ENCODE measurements around the gene SH2D5.

DNA sequence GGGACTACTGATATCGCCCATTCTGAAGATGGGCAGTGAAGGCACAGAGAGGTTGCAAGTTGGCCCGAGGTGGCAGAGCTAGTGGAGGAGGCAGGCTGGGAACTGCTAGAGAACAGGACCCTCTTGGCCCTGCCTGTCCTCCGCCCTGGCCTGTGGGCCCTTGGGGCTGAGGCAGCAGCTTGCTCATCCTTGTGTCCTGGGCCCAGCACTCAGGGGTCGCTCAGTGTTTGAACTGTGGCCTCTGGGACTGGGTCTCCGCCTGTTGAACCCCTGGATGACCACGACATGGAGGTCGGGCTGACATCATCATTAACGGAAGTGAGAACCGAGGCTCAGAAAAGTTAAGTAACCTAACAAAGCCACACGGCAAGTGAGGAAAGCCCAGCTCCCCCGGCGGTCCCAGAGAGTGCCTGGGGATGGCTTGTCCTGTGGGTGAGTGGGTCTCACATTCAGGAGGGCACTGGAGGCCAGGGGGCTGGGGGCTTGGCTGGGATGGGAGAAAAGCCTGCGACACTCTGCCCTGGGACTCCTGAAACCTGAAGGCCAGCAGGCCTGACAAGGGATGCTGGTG is 48.4 kb downstream of the SH2D5 start:
- TF ChIP-seq POLR2AphosphoS5 (IDR thresholded peaks at IDR 0.05) (no peak), EP300 (IDR thresholded peaks at IDR 0.05; ENCODE audit: low read depth) (no peak)
- TF ChIP-seq, protein P1, sequence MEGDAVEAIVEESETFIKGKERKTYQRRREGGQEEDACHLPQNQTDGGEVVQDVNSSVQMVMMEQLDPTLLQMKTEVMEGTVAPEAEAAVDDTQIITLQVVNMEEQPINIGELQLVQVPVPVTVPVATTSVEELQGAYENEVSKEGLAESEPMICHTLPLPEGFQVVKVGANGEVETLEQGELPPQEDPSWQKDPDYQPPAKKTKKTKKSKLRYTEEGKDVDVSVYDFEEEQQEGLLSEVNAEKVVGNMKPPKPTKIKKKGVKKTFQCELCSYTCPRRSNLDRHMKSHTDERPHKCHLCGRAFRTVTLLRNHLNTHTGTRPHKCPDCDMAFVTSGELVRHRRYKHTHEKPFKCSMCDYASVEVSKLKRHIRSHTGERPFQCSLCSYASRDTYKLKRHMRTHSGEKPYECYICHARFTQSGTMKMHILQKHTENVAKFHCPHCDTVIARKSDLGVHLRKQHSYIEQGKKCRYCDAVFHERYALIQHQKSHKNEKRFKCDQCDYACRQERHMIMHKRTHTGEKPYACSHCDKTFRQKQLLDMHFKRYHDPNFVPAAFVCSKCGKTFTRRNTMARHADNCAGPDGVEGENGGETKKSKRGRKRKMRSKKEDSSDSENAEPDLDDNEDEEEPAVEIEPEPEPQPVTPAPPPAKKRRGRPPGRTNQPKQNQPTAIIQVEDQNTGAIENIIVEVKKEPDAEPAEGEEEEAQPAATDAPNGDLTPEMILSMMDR (IDR thresholded peaks at IDR 0.05), result no peak

Data from transverse colon (tissue), 4 donors.